WTC11 (cell line): Measurements from ENCODE around the gene FRMD4B. TPM values are rescaled to one million over a fixed set of nuclear protein-coding genes. Genes with fewer than 3 reads are reported as not detected.

Experiments
- ATAC-seq: fragments of 200-7000 bp; cut with Tn5 transposase; 2 replicates; pipeline ENCODE4 v1.10.0; 2021; ENCODE audit warnings: mild to moderate bottlenecking, moderate library complexity
- CTCF ChIA-PET: fragments of 300-600 bp; sonication (Branson Sonifier 250); formaldehyde crosslinking; loops from one replicate; lab custom pipeline; 2021; ENCODE audit warnings: antibody characterized with exemption; lab: Charles Lee
- POLR2A ChIA-PET: fragments of 350-600 bp; sonication (Branson Sonifier 250); formaldehyde crosslinking; loops from one replicate; lab custom pipeline; 2021; ENCODE audit warnings: antibody characterized with exemption; lab: Charles Lee
- DNase-seq: peaks from one replicate; pipeline ENCODE4 v3.0.0; 2021; ENCODE audit warnings: low spot score
- H3K27ac Mint-ChIP-seq: 2 replicates; pipeline ENCODE4 v1.8.0; 2021; ENCODE audit warnings: mixed read lengths
- H3K27me3 Mint-ChIP-seq: 2 replicates; pipeline ENCODE4 v1.8.0; 2021; ENCODE audit warnings: low read depth, mild to moderate bottlenecking, moderate library complexity, mixed read lengths
- H3K36me3 Mint-ChIP-seq: 2 replicates; pipeline ENCODE4 v1.8.0; 2021; ENCODE audit warnings: mixed read lengths
- H3K4me1 Mint-ChIP-seq: 2 replicates; pipeline ENCODE4 v1.8.0; 2022; ENCODE audit warnings: mixed read lengths
- H3K4me3 Mint-ChIP-seq: 2 replicates; pipeline ENCODE4 v1.8.0; 2021; ENCODE audit warnings: mild to moderate bottlenecking, moderate library complexity, mixed read lengths
- H3K9me3 Mint-ChIP-seq: 2 replicates; pipeline ENCODE4 v1.8.0; 2021; ENCODE audit warnings: mixed read lengths
- ATF1 ChIP-seq: sonication (generic); formaldehyde crosslinking; IDR thresholded peaks from 2 replicates; pipeline ENCODE4 v1.8.1; 2023; ENCODE audit warnings: mild to moderate bottlenecking, moderate library complexity, missing genetic modification reagents
- CBFB ChIP-seq: sonication (generic); formaldehyde crosslinking; IDR thresholded peaks from 2 replicates; pipeline ENCODE4 v1.8.1; 2022; ENCODE audit warnings: mild to moderate bottlenecking, low read depth, missing genetic modification reagents
- ESRRA ChIP-seq: sonication (generic); formaldehyde crosslinking; IDR thresholded peaks from 2 replicates; pipeline ENCODE4 v1.8.1; 2022; ENCODE audit warnings: mild to moderate bottlenecking, missing genetic modification reagents, borderline replicate concordance
- FOXK1 ChIP-seq: sonication (generic); formaldehyde crosslinking; IDR thresholded peaks from 2 replicates; pipeline ENCODE4 v1.8.0; 2022; ENCODE audit warnings: mild to moderate bottlenecking, moderate library complexity, missing genetic modification reagents
- GABPB1 ChIP-seq: sonication (generic); formaldehyde crosslinking; IDR thresholded peaks from 2 replicates; pipeline ENCODE4 v1.8.1; 2023; ENCODE audit warnings: mild to moderate bottlenecking, missing genetic modification reagents
- GRHL2 ChIP-seq: fragments of 250-450 bp; sonication (Bioruptor Pico); IDR thresholded peaks from 2 replicates; pipeline ENCODE4 v1.8.0; 2022; ENCODE audit warnings: mild to moderate bottlenecking, moderate library complexity; ENCODE audit not compliant: insufficient replicate concordance, severe bottlenecking
- HMGA2 ChIP-seq: fragments of 250-450 bp; sonication (Bioruptor Pico); IDR thresholded peaks from 2 replicates; pipeline ENCODE4 v1.4.0; 2021; ENCODE audit warnings: mild to moderate bottlenecking, moderate library complexity
- KAT7 ChIP-seq: sonication (generic); formaldehyde crosslinking; IDR thresholded peaks from 2 replicates; pipeline ENCODE4 v1.8.1; 2023; ENCODE audit warnings: missing genetic modification reagents, mild to moderate bottlenecking, borderline replicate concordance
- NFATC4 ChIP-seq: fragments of 250-450 bp; sonication (Bioruptor Pico); IDR thresholded peaks from 2 replicates; pipeline ENCODE4 v1.9.0; 2021; ENCODE audit warnings: mild to moderate bottlenecking
- NR1H2 ChIP-seq: sonication (generic); formaldehyde crosslinking; IDR thresholded peaks from 2 replicates; pipeline ENCODE4 v1.9.0; 2021; ENCODE audit warnings: mild to moderate bottlenecking, moderate library complexity, missing genetic modification reagents
- PRRX2 ChIP-seq: fragments of 250-450 bp; sonication (Bioruptor Pico); IDR thresholded peaks from 2 replicates; pipeline ENCODE4 v1.8.0; 2021; ENCODE audit warnings: mild to moderate bottlenecking
- SMAD4 ChIP-seq: sonication (generic); formaldehyde crosslinking; IDR thresholded peaks from 2 replicates; pipeline ENCODE4 v1.8.0; 2022; ENCODE audit warnings: mild to moderate bottlenecking, missing genetic modification reagents
- TEAD4 ChIP-seq: sonication (generic); formaldehyde crosslinking; IDR thresholded peaks from 2 replicates; pipeline ENCODE4 v1.8.0; 2022; ENCODE audit warnings: mild to moderate bottlenecking, missing genetic modification reagents
- ZNF121 ChIP-seq: sonication (generic); formaldehyde crosslinking; IDR thresholded peaks from 2 replicates; pipeline ENCODE4 v1.8.0; 2023; ENCODE audit warnings: missing genetic modification reagents
- ZNF219 ChIP-seq: sonication (generic); formaldehyde crosslinking; IDR thresholded peaks from 2 replicates; pipeline ENCODE4 v1.8.0; 2023; ENCODE audit warnings: missing genetic modification reagents, mild to moderate bottlenecking, borderline replicate concordance
- ZNF423 ChIP-seq: fragments of 250-450 bp; sonication (Bioruptor Pico); IDR thresholded peaks from 2 replicates; pipeline ENCODE4 v2.1.2; 2022; ENCODE audit warnings: mild to moderate bottlenecking, moderate library complexity
- total RNA-seq: library from RNA; stranded (reverse); gene quantifications from 3 replicates; pipeline ENCODE4 v1.2.3, GENCODE V29; 2021
- TF ChIP-seq, protein P1 (sequence below): sonication (generic); formaldehyde crosslinking; conservative IDR thresholded peaks from 2 replicates; pipeline ENCODE4 v1.8.1; 2023; ENCODE audit warnings: mild to moderate bottlenecking, low read depth, missing genetic modification reagents, moderate library complexity
- TF ChIP-seq, protein P2 (sequence below): fragments of 250-450 bp; sonication (Bioruptor Pico); IDR thresholded peaks from 2 replicates; pipeline ENCODE4 v1.9.0; 2021; ENCODE audit warnings: moderate library complexity, mild to moderate bottlenecking, inconsistent platforms, borderline replicate concordance
- TF ChIP-seq, protein P3 (sequence below): sonication (generic); formaldehyde crosslinking; IDR thresholded peaks from 2 replicates; pipeline ENCODE4 v1.8.0; 2023; ENCODE audit warnings: mild to moderate bottlenecking, missing genetic modification reagents
- TF ChIP-seq, protein P4 (sequence below): sonication (generic); formaldehyde crosslinking; IDR thresholded peaks from 2 replicates; pipeline ENCODE4 v1.8.1; 2022; ENCODE audit warnings: low read depth, mild to moderate bottlenecking, moderate library complexity, missing genetic modification reagents, borderline replicate concordance
- TF ChIP-seq, protein P5 (sequence below): sonication (generic); formaldehyde crosslinking; IDR thresholded peaks from 2 replicates; pipeline ENCODE4 v1.8.1; 2022; ENCODE audit warnings: mild to moderate bottlenecking, missing genetic modification reagents, moderate library complexity, borderline replicate concordance
- TF ChIP-seq, protein P6 (sequence below): fragments of 200-600 bp; IDR thresholded peaks from 2 replicates; pipeline ENCODE4 v1.8.0; 2022; ENCODE audit warnings: antibody characterized with exemption
- TF ChIP-seq, protein P7 (sequence below): sonication (generic); formaldehyde crosslinking; IDR thresholded peaks from 2 replicates; pipeline ENCODE4 v1.8.1; 2023; ENCODE audit warnings: mild to moderate bottlenecking, missing genetic modification reagents
- TF ChIP-seq, protein P8 (sequence below): sonication (generic); formaldehyde crosslinking; IDR thresholded peaks from 2 replicates; pipeline ENCODE4 v1.8.0; 2023; ENCODE audit warnings: missing genetic modification reagents

The FRMD4B gene
- total RNA-seq, 1 experiment from 2014 or later: 6.7 TPM

DNA sequence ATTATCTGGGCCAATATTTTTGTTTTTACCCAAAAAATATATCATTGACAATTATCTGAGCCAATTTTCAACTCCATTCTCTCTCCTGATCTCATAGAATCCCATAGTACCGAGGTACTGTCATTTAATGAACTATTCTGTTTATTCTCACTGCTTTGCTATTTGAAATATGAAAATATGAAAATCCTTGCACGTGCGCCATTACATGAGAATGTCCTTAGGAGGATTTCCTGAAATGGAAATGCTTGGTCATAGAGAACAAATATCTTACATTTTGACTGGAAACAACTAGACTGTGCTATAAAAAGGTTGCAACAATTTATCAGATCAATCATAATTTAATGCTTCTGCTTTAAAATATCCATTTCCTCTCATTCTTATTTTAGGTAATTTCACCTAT, 18.3 kb downstream of the FRMD4B start:
- H3K9me3 Mint-ChIP-seq: no peaks in the 10 kb centered on the region
- DNase-seq: no peak
- CTCF ChIA-PET: interaction anchor here (0.9 kb wide), 1 partner anchor 13 kb away, joined by 3 read pairs; no protein-coding TSS in a partner anchor
- TF ChIP-seq ESRRA (CRISPR knock-in tag) (no peak), GRHL2 (CRISPR knock-in tag) (no peak), ZNF219 (CRISPR knock-in tag) (no peak), NR1H2 (CRISPR knock-in tag) (no peak), ZNF423 (CRISPR knock-in tag) (no peak), HMGA2 (CRISPR knock-in tag) (no peak), NFATC4 (CRISPR knock-in tag) (no peak), ATF1 (no peak)
- TF ChIP-seq, protein P1, sequence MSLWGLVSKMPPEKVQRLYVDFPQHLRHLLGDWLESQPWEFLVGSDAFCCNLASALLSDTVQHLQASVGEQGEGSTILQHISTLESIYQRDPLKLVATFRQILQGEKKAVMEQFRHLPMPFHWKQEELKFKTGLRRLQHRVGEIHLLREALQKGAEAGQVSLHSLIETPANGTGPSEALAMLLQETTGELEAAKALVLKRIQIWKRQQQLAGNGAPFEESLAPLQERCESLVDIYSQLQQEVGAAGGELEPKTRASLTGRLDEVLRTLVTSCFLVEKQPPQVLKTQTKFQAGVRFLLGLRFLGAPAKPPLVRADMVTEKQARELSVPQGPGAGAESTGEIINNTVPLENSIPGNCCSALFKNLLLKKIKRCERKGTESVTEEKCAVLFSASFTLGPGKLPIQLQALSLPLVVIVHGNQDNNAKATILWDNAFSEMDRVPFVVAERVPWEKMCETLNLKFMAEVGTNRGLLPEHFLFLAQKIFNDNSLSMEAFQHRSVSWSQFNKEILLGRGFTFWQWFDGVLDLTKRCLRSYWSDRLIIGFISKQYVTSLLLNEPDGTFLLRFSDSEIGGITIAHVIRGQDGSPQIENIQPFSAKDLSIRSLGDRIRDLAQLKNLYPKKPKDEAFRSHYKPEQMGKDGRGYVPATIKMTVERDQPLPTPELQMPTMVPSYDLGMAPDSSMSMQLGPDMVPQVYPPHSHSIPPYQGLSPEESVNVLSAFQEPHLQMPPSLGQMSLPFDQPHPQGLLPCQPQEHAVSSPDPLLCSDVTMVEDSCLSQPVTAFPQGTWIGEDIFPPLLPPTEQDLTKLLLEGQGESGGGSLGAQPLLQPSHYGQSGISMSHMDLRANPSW (CRISPR knock-in tag): no peak
- TF ChIP-seq, protein P2, sequence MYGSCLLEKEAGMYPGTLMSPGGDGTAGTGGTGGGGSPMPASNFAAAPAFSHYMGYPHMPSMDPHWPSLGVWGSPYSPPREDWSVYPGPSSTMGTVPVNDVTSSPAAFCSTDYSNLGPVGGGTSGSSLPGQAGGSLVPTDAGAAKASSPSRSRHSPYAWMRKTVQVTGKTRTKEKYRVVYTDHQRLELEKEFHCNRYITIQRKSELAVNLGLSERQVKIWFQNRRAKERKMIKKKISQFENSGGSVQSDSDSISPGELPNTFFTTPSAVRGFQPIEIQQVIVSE (CRISPR knock-in tag): no peak
- TF ChIP-seq, protein P3, sequence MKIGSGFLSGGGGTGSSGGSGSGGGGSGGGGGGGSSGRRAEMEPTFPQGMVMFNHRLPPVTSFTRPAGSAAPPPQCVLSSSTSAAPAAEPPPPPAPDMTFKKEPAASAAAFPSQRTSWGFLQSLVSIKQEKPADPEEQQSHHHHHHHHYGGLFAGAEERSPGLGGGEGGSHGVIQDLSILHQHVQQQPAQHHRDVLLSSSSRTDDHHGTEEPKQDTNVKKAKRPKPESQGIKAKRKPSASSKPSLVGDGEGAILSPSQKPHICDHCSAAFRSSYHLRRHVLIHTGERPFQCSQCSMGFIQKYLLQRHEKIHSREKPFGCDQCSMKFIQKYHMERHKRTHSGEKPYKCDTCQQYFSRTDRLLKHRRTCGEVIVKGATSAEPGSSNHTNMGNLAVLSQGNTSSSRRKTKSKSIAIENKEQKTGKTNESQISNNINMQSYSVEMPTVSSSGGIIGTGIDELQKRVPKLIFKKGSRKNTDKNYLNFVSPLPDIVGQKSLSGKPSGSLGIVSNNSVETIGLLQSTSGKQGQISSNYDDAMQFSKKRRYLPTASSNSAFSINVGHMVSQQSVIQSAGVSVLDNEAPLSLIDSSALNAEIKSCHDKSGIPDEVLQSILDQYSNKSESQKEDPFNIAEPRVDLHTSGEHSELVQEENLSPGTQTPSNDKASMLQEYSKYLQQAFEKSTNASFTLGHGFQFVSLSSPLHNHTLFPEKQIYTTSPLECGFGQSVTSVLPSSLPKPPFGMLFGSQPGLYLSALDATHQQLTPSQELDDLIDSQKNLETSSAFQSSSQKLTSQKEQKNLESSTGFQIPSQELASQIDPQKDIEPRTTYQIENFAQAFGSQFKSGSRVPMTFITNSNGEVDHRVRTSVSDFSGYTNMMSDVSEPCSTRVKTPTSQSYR (CRISPR knock-in tag): no peak
- TF ChIP-seq, protein P4, sequence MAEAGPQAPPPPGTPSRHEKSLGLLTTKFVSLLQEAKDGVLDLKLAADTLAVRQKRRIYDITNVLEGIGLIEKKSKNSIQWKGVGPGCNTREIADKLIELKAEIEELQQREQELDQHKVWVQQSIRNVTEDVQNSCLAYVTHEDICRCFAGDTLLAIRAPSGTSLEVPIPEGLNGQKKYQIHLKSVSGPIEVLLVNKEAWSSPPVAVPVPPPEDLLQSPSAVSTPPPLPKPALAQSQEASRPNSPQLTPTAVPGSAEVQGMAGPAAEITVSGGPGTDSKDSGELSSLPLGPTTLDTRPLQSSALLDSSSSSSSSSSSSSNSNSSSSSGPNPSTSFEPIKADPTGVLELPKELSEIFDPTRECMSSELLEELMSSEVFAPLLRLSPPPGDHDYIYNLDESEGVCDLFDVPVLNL (CRISPR knock-in tag): no peak
- TF ChIP-seq, protein P5, sequence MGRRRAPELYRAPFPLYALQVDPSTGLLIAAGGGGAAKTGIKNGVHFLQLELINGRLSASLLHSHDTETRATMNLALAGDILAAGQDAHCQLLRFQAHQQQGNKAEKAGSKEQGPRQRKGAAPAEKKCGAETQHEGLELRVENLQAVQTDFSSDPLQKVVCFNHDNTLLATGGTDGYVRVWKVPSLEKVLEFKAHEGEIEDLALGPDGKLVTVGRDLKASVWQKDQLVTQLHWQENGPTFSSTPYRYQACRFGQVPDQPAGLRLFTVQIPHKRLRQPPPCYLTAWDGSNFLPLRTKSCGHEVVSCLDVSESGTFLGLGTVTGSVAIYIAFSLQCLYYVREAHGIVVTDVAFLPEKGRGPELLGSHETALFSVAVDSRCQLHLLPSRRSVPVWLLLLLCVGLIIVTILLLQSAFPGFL (CRISPR knock-in tag): no peak
- TF ChIP-seq, all 79 proteins: peak for 0
- no peaks in the 10 kb centered on the region for H3K4me1 Mint-ChIP-seq
- H3K4me3 Mint-ChIP-seq: no peak overlapping the region
- ATAC-seq: no peak
- POLR2A ChIA-PET: interaction anchor here (0.7 kb wide), 1 partner anchor 9 kb away, joined by 4 read pairs; no protein-coding TSS in a partner anchor
- no peaks in the 10 kb centered on the region for H3K36me3 Mint-ChIP-seq
- no peaks in the 10 kb centered on the region for H3K27me3 Mint-ChIP-seq
- H3K27ac Mint-ChIP-seq: no peak overlapping the region

DNA sequence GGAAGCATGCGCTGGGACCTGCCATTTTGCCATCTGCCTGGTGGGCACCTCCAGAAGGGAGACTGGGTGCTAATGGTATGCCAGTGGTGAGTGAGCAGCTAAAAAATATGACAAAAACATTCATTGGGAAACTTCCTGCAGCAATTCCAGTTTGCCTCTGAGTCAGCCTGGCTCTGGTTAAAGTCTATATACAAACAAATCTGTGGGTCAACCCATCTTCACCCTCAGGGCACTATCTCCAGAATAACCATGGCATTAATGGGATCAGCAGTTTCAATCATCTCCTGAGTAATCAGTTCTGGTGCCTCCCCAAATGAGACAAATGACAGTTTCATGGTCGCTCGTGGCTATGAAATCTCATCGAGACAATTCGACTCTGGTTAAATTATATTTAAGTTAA, 21.5 kb downstream of the FRMD4B start:
- CTCF ChIA-PET: interaction anchor here (1.1 kb wide), 1 partner anchor 46 kb away, joined by 3 read pairs; no protein-coding TSS in a partner anchor
- H3K27me3 Mint-ChIP-seq: no peaks in the 10 kb centered on the region
- TF ChIP-seq, protein P6, sequence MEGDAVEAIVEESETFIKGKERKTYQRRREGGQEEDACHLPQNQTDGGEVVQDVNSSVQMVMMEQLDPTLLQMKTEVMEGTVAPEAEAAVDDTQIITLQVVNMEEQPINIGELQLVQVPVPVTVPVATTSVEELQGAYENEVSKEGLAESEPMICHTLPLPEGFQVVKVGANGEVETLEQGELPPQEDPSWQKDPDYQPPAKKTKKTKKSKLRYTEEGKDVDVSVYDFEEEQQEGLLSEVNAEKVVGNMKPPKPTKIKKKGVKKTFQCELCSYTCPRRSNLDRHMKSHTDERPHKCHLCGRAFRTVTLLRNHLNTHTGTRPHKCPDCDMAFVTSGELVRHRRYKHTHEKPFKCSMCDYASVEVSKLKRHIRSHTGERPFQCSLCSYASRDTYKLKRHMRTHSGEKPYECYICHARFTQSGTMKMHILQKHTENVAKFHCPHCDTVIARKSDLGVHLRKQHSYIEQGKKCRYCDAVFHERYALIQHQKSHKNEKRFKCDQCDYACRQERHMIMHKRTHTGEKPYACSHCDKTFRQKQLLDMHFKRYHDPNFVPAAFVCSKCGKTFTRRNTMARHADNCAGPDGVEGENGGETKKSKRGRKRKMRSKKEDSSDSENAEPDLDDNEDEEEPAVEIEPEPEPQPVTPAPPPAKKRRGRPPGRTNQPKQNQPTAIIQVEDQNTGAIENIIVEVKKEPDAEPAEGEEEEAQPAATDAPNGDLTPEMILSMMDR: no peak
- no peak for TF ChIP-seq KAT7
- no peak for TF ChIP-seq ESRRA (CRISPR knock-in tag)
- TF ChIP-seq ZNF121 (CRISPR knock-in tag): no peak
- TF ChIP-seq, protein P7, sequence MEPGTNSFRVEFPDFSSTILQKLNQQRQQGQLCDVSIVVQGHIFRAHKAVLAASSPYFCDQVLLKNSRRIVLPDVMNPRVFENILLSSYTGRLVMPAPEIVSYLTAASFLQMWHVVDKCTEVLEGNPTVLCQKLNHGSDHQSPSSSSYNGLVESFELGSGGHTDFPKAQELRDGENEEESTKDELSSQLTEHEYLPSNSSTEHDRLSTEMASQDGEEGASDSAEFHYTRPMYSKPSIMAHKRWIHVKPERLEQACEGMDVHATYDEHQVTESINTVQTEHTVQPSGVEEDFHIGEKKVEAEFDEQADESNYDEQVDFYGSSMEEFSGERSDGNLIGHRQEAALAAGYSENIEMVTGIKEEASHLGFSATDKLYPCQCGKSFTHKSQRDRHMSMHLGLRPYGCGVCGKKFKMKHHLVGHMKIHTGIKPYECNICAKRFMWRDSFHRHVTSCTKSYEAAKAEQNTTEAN: no peak
- no peak for TF ChIP-seq FOXK1 (CRISPR knock-in tag)
- no peak for TF ChIP-seq SMAD4 (CRISPR knock-in tag)
- no peak for TF ChIP-seq CBFB (CRISPR knock-in tag)
- TF ChIP-seq GABPB1: no peak
- TF ChIP-seq, protein P8, sequence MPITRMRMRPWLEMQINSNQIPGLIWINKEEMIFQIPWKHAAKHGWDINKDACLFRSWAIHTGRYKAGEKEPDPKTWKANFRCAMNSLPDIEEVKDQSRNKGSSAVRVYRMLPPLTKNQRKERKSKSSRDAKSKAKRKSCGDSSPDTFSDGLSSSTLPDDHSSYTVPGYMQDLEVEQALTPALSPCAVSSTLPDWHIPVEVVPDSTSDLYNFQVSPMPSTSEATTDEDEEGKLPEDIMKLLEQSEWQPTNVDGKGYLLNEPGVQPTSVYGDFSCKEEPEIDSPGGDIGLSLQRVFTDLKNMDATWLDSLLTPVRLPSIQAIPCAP (CRISPR knock-in tag): no peak
- no peak for TF ChIP-seq TEAD4
- TF ChIP-seq PRRX2 (CRISPR knock-in tag): no peak

More for the DNA sequence above, 21.5 kb downstream of the FRMD4B start:
- Mint-ChIP-seq H3K27ac (no peak overlapping the region), H3K4me1 (peaks cover 9% of the 10 kb centered on the region; the same call in 1 of the 2 replicates), H3K36me3 (no peaks in the 10 kb centered on the region), H3K9me3 (no peaks in the 10 kb centered on the region), H3K4me3 (no peak overlapping the region)
- POLR2A ChIA-PET: no interaction called here
- no peak for ATAC-seq
- no peak for DNase-seq
